Spleen (tissue), 11 donors: ENCODE results near the gene NOD1. TPM values are rescaled to one million over a fixed set of nuclear protein-coding genes. Genes with fewer than 3 reads are reported as not detected.

Source experiments
- DNase-seq: peaks from one replicate; pipeline ENCODE4 v3.0.0-alpha.2; 2020
- H3K27ac ChIP-seq, 8 donors: fragments of 200-600 bp; sonication (generic) in 7 of 8; 1 replicate in 4 of 8; 2 replicates in 4 of 8; pipeline versions ENCODE4 v1.5.0 to v1.8.0; 2016 to 2021; ENCODE audit warnings: inconsistent platforms in 4 of 8, mild to moderate bottlenecking in 4 of 8, moderate library complexity in 1 of 8
- H3K27me3 ChIP-seq, 7 donors: fragments of 200-600 bp; sonication (generic) in 6 of 7; replicated peaks in 1 of 7; 1 replicate in 4 of 7; 2 replicates in 3 of 7; pipeline versions ENCODE4 v1.5.0 to v1.8.0; 2016 to 2021; ENCODE audit warnings: inconsistent platforms in 3 of 7, mild to moderate bottlenecking in 1 of 7
- H3K36me3 ChIP-seq, 6 donors: fragments of 200-600 bp; sonication (generic) in 5 of 6; 1 replicate in 4 of 6; 2 replicates in 2 of 6; pipeline versions ENCODE4 v1.5.0 to v1.8.0; 2016 to 2021; ENCODE audit warnings: inconsistent platforms in 2 of 6
- H3K4me1 ChIP-seq, 6 donors: fragments of 200-600 bp; sonication (generic) in 5 of 6; 1 replicate in 3 of 6; 2 replicates in 3 of 6; pipeline versions ENCODE4 v1.5.0 to v1.8.0; 2016 to 2021; ENCODE audit warnings: inconsistent platforms in 3 of 6
- H3K4me3 ChIP-seq, 8 donors: fragments of 200-600 bp; sonication (generic) in 7 of 8; 1 replicate in 4 of 8; 2 replicates in 4 of 8; pipeline versions ENCODE4 v1.5.0 to v1.8.0; 2016 to 2021; ENCODE audit warnings: inconsistent platforms in 4 of 8, mild to moderate bottlenecking in 4 of 8, moderate library complexity in 2 of 8
- H3K9me3 ChIP-seq, 8 donors: fragments of 200-600 bp; sonication (generic) in 7 of 8; 1 replicate in 4 of 8; 2 replicates in 4 of 8; pipeline versions ENCODE4 v1.5.0 to v1.8.0; 2016 to 2021; ENCODE audit warnings: inconsistent platforms in 4 of 8
- POLR2A ChIP-seq, 3 donors: fragments of 450-650 bp; IDR thresholded peaks; one replicate each; pipeline ENCODE4 v1.5.1; 2017; ENCODE audit warnings: antibody characterized with exemption in 3 of 3, mild to moderate bottlenecking in 1 of 3
- POLR2AphosphoS5 ChIP-seq, 3 donors: sonication (generic); formaldehyde crosslinking; IDR thresholded peaks; one replicate each; pipeline ENCODE4 v1.5.1; 2017; ENCODE audit warnings: antibody characterized with exemption in 3 of 3
- WGBS, 5 donors: extraction: QIAGEN DNeasy Blood & Tissue Kit in 3 of 5; methylation state at CpG; one replicate each; pipeline versions ENCODE4 v1.1.5 to v1.1.7; 2013 to 2018; 5-methylcytosine and 5-hydroxymethylcytosine counted together
- intact Hi-C: fragments of 100-400 bp; cut with DNase I; formaldehyde crosslinking; loops from one replicate; pipeline ENCODE4 v1.15.0; 2023; ENCODE audit warnings: low total_unique reads
- polyA plus RNA-seq, 3 donors: library from polyadenylated mRNA; stranded (reverse); fragments of 200-250 nt; gene quantifications; one replicate each; pipeline ENCODE4 v1.2.1, GENCODE V29; 2013
- total RNA-seq, 7 donors: library from RNA; depleted of rRNA in 3 of 7; stranded (reverse); fragments of >200 nt in 3 of 7; fragmentation: NEBNext Ultra II Directional in 4 of 7; extraction: Animal tissue kit (Norgen Biotek cat#: 25700) in 4 of 7; gene quantifications; one replicate each; pipeline versions ENCODE4 v1.1.0 to v1.2.1, GENCODE V29; 2016 to 2021
- TF ChIP-seq, protein P1 (sequence below), 11 experiments: fragments of 200-600 bp in 7 of 11; fragments of 450-650 bp in 4 of 11; sonication (generic) in 4 of 11; IDR thresholded peaks in 8 of 11; conservative IDR thresholded peaks in 3 of 11; 1 replicate in 7 of 11; 2 replicates in 4 of 11; pipeline versions ENCODE4 v1.4.0 to v1.8.0; 2016 to 2021; ENCODE audit warnings: antibody characterized with exemption in 11 of 11, inconsistent platforms in 4 of 11, mild to moderate bottlenecking in 1 of 11
- donor health status: healthy with polysubstance abuse.
- donor health status: DM: no; HTN: no; CAD: no; lungs with moderate emphysema.
- donor health status: DM: no; HTN: no; CAD: no.
- donor health status: Bipolar disorder and iron deficiency.
- donor health status: healthy.
- donor health status: DM: no; HTN: no; CAD: no.
- donor health status: DM: yes; HTN: yes; CAD: no.

NOD1 gene
- total and polyA plus RNA-seq, 10 donors = 11.0 to 40.8 (median 33.5) TPM

DNA sequence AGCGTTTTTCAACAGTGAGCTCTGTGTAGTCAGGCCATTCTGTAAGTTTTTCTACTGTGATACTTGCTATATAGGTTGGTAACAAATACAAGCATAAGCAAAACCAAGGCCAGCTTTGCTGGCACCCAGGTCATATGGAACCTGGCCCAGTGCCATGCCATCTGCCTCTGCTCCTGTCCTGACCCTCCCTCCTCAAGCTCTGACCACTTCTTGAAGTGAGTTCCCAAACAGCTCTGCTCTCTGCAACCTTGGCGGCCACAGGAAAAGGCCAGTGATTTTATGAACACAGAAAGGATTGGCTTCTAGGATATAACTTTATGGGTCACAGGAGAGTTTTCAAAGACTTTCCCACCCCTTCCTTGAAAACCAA is 12.8 kb downstream of the NOD1 start:
- intact Hi-C loops = no loop called here
- no peak for DNase-seq
- Histone ChIP-seq H3K27ac (peak overlapping the region in 5 of 8 donors; percentile 6 to 92 (median 63)), H3K36me3 (peaks cover 0 to 30% (median 3%) of the 10 kb centered on the region in 6 donors), H3K9me3 (no peaks in the 10 kb centered on the region), H3K4me3 (no peak overlapping the region), H3K27me3 (no peaks in the 10 kb centered on the region), H3K4me1 (peaks cover 43 to 100% (median 84%) of the 10 kb centered on the region in 6 donors)
- no peak for TF ChIP-seq POLR2A (IDR thresholded peaks at IDR 0.05)
- TF ChIP-seq, protein P1, sequence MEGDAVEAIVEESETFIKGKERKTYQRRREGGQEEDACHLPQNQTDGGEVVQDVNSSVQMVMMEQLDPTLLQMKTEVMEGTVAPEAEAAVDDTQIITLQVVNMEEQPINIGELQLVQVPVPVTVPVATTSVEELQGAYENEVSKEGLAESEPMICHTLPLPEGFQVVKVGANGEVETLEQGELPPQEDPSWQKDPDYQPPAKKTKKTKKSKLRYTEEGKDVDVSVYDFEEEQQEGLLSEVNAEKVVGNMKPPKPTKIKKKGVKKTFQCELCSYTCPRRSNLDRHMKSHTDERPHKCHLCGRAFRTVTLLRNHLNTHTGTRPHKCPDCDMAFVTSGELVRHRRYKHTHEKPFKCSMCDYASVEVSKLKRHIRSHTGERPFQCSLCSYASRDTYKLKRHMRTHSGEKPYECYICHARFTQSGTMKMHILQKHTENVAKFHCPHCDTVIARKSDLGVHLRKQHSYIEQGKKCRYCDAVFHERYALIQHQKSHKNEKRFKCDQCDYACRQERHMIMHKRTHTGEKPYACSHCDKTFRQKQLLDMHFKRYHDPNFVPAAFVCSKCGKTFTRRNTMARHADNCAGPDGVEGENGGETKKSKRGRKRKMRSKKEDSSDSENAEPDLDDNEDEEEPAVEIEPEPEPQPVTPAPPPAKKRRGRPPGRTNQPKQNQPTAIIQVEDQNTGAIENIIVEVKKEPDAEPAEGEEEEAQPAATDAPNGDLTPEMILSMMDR (IDR thresholded peaks at IDR 0.05 in 8 of 11, conservative IDR thresholded peaks at IDR 0.05 in 3 of 11) = no peak
- TF ChIP-seq POLR2AphosphoS5 (IDR thresholded peaks at IDR 0.05) = no peak
- 61 to 74% (median 71%) methylated on average over 2 of the region's 2 CpGs for WGBS, 5 donors

DNA sequence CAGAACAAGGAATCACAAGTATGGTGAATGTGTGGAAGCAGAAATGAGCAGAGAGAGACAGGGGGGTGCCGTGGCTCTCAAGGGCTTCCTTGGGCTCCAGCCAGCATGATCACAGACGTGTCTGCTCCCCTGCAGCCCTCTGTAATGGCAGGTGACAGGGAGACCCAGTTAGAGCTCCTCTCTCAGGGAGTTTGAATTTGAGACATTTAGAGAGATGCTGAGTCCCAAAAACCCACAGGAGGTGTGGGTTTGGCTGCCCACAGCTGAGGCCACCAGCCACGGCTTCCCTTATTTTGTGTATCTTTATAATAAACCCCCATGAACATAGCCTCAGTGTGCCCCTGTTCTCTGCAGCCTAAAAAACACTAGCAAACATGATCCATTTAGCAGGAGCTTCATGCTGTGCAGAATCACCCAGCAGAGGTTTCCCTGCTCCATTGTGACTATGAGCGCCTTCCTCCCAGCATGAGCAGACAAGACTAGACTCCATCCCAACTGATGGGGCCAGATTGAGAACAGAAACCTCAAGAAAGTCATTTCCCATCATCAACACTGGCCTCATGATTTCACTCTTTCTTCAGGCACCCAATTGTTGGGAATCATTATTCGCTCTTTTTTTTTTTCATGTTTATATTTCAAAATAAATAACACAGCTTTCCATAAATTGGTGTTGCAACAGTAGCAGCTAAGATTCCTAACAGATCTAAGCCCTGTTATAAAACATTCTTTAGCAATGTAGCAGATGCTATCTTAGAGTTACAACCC is 13.4 kb downstream of the NOD1 start:
- Histone ChIP-seq H3K4me1 (peaks cover 37 to 100% (median 80%) of the 10 kb centered on the region in 6 donors), H3K4me3 (no peak overlapping the region), H3K9me3 (no peaks in the 10 kb centered on the region), H3K36me3 (peaks cover 0 to 35% (median 3%) of the 10 kb centered on the region in 6 donors), H3K27me3 (no peaks in the 10 kb centered on the region), H3K27ac (peak overlapping the region in 6 of 8 donors; percentile 6 to 92 (median 54))
- 57 to 79% (median 68%) methylated on average over 5 of the region's 5 CpGs for WGBS, 5 donors
- no peak for DNase-seq
- TF ChIP-seq, protein P1 (IDR thresholded peaks at IDR 0.05 in 8 of 11, conservative IDR thresholded peaks at IDR 0.05 in 3 of 11) = no peak
- TF ChIP-seq POLR2AphosphoS5 (IDR thresholded peaks at IDR 0.05) = no peak
- no peak for TF ChIP-seq POLR2A (IDR thresholded peaks at IDR 0.05)
- intact Hi-C loops = no loop called here

DNA sequence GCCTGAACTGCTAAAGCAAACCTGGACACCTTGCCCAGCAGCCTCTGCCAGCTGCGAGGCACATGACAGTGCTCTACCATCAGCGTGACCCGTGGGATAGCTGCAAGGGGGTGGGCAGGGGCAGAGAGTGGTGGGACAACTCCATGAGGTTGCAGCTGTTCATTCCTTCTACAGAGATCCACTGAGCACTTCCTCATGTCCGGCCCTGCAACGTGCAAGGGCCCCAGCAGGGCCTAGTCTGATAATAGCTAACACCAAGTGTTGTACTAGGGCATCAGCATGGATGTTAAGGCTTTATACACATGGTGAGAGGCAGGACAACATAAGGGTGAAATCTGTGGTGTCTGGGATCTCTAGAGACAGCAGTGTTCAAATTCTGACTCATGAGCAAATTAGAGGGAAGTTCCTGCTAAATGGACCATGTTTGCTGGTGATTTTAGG is 14.3 kb downstream of the NOD1 start:
- 38 to 62% (median 49%) methylated on average over 5 of the region's 5 CpGs for WGBS, 5 donors
- no peak for DNase-seq
- Histone ChIP-seq H3K27ac (peak overlapping the region in 5 of 8 donors; percentile 25 to 92 (median 63)), H3K4me1 (peaks cover 32 to 100% (median 75%) of the 10 kb centered on the region in 6 donors), H3K27me3 (no peaks in the 10 kb centered on the region), H3K4me3 (no peak overlapping the region), H3K9me3 (no peaks in the 10 kb centered on the region), H3K36me3 (peaks cover 0 to 44% (median 8%) of the 10 kb centered on the region in 6 donors)
- intact Hi-C loops = no loop called here
- TF ChIP-seq, protein P1 (IDR thresholded peaks at IDR 0.05 in 8 of 11, conservative IDR thresholded peaks at IDR 0.05 in 3 of 11) = no peak
- TF ChIP-seq POLR2AphosphoS5 (IDR thresholded peaks at IDR 0.05) = peak in 2 of 3 donors; percentile 23 to 27

DNA sequence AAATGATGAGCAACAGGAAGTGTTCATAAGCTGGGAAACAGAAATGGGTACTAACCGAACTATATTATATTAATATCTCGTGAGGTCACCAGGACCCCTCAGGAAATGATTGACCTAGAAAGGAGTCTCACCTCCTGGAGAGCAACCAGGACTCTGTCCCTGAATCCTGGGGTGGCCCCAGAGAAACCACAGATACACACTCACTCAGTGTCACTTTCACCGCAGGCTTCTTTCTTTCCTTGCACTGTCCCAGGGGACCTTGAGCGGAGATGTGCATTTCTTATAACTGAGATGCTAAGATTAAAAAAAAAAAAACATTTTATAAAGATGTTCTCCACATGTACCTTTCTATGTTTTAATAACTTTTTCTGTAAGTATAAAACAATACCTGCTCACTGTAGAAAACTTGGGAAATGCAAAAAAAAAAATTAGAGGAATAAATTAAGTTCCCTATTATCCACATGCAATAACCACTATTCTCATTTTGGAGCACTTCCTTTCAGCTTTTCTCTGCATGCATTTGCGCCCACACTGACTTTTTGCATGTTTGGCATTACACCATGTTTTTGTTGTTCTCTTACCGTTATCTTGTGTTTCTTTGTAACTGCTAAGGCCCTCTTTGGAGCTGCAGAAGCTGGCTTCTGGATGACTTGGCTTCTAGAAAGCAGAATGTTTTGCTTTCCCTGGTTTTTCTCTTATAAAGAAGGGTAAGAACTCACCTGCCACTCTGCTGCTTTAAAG is 15.0 kb downstream of the NOD1 start:
- no peak for TF ChIP-seq POLR2A (IDR thresholded peaks at IDR 0.05)
- TF ChIP-seq POLR2AphosphoS5 (IDR thresholded peaks at IDR 0.05) = no peak
- TF ChIP-seq, protein P1 (IDR thresholded peaks at IDR 0.05 in 8 of 11, conservative IDR thresholded peaks at IDR 0.05 in 3 of 11) = no peak
- no peak overlapping the region for H3K4me3 ChIP-seq
- H3K27me3 ChIP-seq = no peaks in the 10 kb centered on the region
- H3K4me1 ChIP-seq = peaks cover 25 to 100% (median 68%) of the 10 kb centered on the region in 6 donors
- H3K9me3 ChIP-seq = no peaks in the 10 kb centered on the region
- no peak for DNase-seq
- intact Hi-C loops = no loop called here
- H3K27ac ChIP-seq = peak overlapping the region in 5 of 8 donors; percentile 25 to 92 (median 63)
- WGBS, 5 donors = 46 to 59% (median 48%) methylated on average over 6 of the region's 6 CpGs
- H3K36me3 ChIP-seq = peaks cover 0 to 50% (median 8%) of the 10 kb centered on the region in 6 donors
